ENCODE results near the gene CDK3. TPM values are rescaled to one million over a fixed set of nuclear protein-coding genes. Genes with fewer than 3 reads are reported as not detected.
A peak's percentile ranks its signal among the peaks of the same experiment; 100 is the strongest.

Gene CDK3
- polyA plus RNA-seq, 2 of the 4 experiments (the other 2 are of a cell fraction): 5.1 to 5.5 TPM

DNA sequence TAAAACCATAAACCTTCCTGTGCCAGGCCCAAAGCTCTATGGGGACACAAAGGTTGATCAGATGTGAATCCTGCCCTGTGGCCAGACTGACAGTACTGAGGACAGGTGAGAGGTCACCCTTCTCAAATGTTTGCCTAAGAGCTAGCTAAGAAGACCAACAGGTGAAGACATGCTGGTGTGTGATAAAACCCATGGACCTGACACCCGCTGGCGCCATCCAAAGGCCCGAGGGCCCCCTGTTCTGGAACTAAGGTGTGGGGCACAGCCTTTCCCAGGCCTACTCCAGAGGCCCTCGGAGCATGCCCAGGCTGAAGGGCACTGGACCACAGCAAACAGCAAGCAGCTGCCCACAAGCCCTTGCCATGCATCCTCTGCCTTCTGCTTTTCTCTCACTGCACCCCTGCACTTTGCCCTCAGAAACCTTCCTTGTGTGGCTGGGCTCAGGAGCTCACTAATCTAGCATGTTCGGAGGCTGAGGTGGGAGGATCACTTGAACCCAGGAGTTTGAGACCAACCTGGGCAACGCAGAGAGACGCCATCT, 5.2 kb upstream of the CDK3 start:
- TF ChIP-seq MYC (IDR thresholded peaks at IDR 0.05; ENCODE audit: borderline replicate concordance, low read length) (no peak), EHMT2 (IDR thresholded peaks at IDR 0.05; ENCODE audit: low read depth) (no peak)
- DNase-seq (ENCODE audit: low read depth in 1 of 2, low spot score in 1 of 2): no peak
- no peak for ATAC-seq
- Histone ChIP-seq H3K4me1 (peaks cover 15% of the 10 kb centered on the region; the same call in 2 of the 3 replicates), H3K9me3 (no peaks in the 10 kb centered on the region), H3K27ac (no peak overlapping the region), H3K4me3 (no peak overlapping the region), H3K4me2 (no peak overlapping the region)
- CTCF ChIA-PET: interaction anchor here (1.1 to 24.2 kb wide), 6 partner anchors 10 to 304 kb away, joined by 3 to 408 read pairs (median 22); partner anchors contain the start of gene MRPL38
- no peak for FAIRE-seq
- 90% methylated on average over 7 of the region's 7 CpGs for WGBS (ENCODE audit: missing lambda C conversion rate)
- POLR2A ChIA-PET: no interaction called here

DNA sequence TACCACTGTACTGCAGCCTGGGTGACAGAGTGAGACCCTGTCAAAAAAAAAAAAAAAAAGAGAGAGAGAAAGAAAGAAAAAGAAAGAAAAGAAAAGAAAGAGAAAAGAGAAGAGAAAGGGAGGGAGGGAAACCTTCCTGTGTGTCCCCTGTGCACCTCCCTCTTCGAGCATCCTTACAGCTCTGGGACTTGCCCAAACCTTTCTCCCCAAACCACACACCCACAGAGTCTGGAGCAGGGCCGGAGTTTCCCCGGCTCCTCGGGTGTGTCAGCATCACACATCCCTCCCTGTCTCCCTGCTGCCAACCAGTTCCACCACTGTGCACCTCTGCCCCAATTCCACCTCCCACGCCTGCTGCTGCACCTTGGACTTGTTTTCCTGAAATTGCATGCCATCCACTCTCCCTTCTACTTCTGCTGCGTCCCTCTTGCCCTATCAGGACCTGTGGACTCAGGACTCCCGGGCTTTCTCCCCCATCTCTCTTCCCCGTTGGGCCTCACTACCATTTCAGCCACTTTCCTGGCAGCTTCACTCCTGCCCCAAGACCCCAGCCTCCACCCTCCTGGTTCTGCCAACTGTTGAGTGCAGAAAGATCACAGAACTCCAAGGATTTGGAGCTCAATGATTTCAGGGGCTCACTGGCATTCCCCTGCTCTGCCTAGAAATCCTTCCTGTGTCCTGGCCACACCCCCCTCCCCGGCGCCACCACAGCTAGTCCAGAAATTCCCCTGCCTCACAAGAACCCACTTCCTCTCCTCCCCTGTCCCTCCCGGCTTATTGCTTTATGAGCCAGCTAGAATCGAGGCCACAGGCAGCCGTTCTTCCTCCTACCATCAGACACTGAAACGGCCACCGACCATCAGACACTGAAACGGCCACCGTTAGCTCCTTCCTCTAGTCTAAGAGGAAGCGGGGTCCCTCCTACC, 3.7 kb upstream of the CDK3 start:
- TF ChIP-seq SREBF2 (IDR thresholded peaks at IDR 0.05): no peak
- no peak for TF ChIP-seq ZSCAN20 (CRISPR knock-in tag; IDR thresholded peaks at IDR 0.05)
- TF ChIP-seq ZNF302 (CRISPR knock-in tag; IDR thresholded peaks at IDR 0.05): no peak
- TF ChIP-seq ZFP36 (IDR thresholded peaks at IDR 0.05; ENCODE audit: borderline replicate concordance, partially characterized antibody): no peak
- TF ChIP-seq RNF2 (IDR thresholded peaks at IDR 0.05; ENCODE audit: borderline replicate concordance, low read depth): no peak
- no peak for TF ChIP-seq TP53 (CRISPR knock-in tag; IDR thresholded peaks at IDR 0.05)
- TF ChIP-seq JUNB (IDR thresholded peaks at IDR 0.05): no peak
- no peak for TF ChIP-seq CEBPB (IDR thresholded peaks at IDR 0.05)
- TF ChIP-seq, protein P1, sequence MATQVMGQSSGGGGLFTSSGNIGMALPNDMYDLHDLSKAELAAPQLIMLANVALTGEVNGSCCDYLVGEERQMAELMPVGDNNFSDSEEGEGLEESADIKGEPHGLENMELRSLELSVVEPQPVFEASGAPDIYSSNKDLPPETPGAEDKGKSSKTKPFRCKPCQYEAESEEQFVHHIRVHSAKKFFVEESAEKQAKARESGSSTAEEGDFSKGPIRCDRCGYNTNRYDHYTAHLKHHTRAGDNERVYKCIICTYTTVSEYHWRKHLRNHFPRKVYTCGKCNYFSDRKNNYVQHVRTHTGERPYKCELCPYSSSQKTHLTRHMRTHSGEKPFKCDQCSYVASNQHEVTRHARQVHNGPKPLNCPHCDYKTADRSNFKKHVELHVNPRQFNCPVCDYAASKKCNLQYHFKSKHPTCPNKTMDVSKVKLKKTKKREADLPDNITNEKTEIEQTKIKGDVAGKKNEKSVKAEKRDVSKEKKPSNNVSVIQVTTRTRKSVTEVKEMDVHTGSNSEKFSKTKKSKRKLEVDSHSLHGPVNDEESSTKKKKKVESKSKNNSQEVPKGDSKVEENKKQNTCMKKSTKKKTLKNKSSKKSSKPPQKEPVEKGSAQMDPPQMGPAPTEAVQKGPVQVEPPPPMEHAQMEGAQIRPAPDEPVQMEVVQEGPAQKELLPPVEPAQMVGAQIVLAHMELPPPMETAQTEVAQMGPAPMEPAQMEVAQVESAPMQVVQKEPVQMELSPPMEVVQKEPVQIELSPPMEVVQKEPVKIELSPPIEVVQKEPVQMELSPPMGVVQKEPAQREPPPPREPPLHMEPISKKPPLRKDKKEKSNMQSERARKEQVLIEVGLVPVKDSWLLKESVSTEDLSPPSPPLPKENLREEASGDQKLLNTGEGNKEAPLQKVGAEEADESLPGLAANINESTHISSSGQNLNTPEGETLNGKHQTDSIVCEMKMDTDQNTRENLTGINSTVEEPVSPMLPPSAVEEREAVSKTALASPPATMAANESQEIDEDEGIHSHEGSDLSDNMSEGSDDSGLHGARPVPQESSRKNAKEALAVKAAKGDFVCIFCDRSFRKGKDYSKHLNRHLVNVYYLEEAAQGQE (IDR thresholded peaks at IDR 0.05): no peak
- TF ChIP-seq, protein P2, sequence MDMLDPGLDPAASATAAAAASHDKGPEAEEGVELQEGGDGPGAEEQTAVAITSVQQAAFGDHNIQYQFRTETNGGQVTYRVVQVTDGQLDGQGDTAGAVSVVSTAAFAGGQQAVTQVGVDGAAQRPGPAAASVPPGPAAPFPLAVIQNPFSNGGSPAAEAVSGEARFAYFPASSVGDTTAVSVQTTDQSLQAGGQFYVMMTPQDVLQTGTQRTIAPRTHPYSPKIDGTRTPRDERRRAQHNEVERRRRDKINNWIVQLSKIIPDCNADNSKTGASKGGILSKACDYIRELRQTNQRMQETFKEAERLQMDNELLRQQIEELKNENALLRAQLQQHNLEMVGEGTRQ (IDR thresholded peaks at IDR 0.05): no peak
- TF ChIP-seq, protein P3, sequence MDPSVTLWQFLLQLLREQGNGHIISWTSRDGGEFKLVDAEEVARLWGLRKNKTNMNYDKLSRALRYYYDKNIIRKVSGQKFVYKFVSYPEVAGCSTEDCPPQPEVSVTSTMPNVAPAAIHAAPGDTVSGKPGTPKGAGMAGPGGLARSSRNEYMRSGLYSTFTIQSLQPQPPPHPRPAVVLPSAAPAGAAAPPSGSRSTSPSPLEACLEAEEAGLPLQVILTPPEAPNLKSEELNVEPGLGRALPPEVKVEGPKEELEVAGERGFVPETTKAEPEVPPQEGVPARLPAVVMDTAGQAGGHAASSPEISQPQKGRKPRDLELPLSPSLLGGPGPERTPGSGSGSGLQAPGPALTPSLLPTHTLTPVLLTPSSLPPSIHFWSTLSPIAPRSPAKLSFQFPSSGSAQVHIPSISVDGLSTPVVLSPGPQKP (IDR thresholded peaks at IDR 0.05; ENCODE audit: low read depth, low read length): no peak
- no peak for TF ChIP-seq ZC3H11A (IDR thresholded peaks at IDR 0.05)
- no peak for TF ChIP-seq FOSL2 (IDR thresholded peaks at IDR 0.05)
- no peak for TF ChIP-seq FOSL2 (CRISPR knock-in tag; IDR thresholded peaks at IDR 0.05)
- TF ChIP-seq MAZ (IDR thresholded peaks at IDR 0.05; ENCODE audit: borderline replicate concordance, low read depth, low read length): no peak
- TF ChIP-seq EHF (CRISPR knock-in tag; IDR thresholded peaks at IDR 0.05): no peak
- TF ChIP-seq, protein P4, sequence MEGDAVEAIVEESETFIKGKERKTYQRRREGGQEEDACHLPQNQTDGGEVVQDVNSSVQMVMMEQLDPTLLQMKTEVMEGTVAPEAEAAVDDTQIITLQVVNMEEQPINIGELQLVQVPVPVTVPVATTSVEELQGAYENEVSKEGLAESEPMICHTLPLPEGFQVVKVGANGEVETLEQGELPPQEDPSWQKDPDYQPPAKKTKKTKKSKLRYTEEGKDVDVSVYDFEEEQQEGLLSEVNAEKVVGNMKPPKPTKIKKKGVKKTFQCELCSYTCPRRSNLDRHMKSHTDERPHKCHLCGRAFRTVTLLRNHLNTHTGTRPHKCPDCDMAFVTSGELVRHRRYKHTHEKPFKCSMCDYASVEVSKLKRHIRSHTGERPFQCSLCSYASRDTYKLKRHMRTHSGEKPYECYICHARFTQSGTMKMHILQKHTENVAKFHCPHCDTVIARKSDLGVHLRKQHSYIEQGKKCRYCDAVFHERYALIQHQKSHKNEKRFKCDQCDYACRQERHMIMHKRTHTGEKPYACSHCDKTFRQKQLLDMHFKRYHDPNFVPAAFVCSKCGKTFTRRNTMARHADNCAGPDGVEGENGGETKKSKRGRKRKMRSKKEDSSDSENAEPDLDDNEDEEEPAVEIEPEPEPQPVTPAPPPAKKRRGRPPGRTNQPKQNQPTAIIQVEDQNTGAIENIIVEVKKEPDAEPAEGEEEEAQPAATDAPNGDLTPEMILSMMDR (IDR thresholded peaks at IDR 0.05): no peak
- no peak for TF ChIP-seq NPAS2 (CRISPR knock-in tag; IDR thresholded peaks at IDR 0.05; ENCODE audit: borderline replicate concordance)
- ChIA-PET CTCF (interaction anchor here (0.6 to 24.2 kb wide), 9 partner anchors 8 to 1559 kb away, joined by 3 to 408 read pairs (median 5); partner anchors contain the start of gene MRPL38), POLR2A (no interaction called here)
- 69% methylated on average over 18 of the region's 18 CpGs for WGBS (ENCODE audit: missing lambda C conversion rate)
- H3K4me3 ChIP-seq: no peak overlapping the region
- ATAC-seq: peak in 1 of 2 experiments; percentile 17; a peak in 3 of 6 replicates
- peak overlapping the region in 1 of 2 experiments; percentile 17; a peak in 1 of 6 replicates for H3K27ac ChIP-seq
- H3K4me2 ChIP-seq: no peak overlapping the region
- no peak for DNase-seq (ENCODE audit: low read depth in 1 of 2, low spot score in 1 of 2)
- H3K4me1 ChIP-seq: peaks cover 15% of the 10 kb centered on the region; the same call in 2 of the 3 replicates
- FAIRE-seq: no peak
- H3K9me3 ChIP-seq: no peaks in the 10 kb centered on the region

All from A549 (cell line).